Astrocyte of the spinal cord (primary cell): ENCODE measurements around the gene AGBL5.

Experiments
- DNase-seq: peaks from one replicate; pipeline ENCODE4 v3.0.0; 2011; ENCODE audit warnings: low read depth, low spot score
- H3K4me3 ChIP-seq: 2 replicates; pipeline ENCODE4 v1.5.1; 2011; ENCODE audit warnings: low read depth, mild to moderate bottlenecking, low read length, moderate library complexity
- in situ Hi-C: cut with HindIII; loops from 2 replicates; pipeline ENCODE4 v1.10.0; 2017; ENCODE audit warnings: low sequenced_read_pairs
- TF ChIP-seq, protein P1 (sequence below): IDR thresholded peaks from 2 replicates; pipeline ENCODE4 v1.5.1; 2012; ENCODE audit warnings: low read depth, mild to moderate bottlenecking, low read length, inconsistent platforms

AGBL5 gene, protein sequence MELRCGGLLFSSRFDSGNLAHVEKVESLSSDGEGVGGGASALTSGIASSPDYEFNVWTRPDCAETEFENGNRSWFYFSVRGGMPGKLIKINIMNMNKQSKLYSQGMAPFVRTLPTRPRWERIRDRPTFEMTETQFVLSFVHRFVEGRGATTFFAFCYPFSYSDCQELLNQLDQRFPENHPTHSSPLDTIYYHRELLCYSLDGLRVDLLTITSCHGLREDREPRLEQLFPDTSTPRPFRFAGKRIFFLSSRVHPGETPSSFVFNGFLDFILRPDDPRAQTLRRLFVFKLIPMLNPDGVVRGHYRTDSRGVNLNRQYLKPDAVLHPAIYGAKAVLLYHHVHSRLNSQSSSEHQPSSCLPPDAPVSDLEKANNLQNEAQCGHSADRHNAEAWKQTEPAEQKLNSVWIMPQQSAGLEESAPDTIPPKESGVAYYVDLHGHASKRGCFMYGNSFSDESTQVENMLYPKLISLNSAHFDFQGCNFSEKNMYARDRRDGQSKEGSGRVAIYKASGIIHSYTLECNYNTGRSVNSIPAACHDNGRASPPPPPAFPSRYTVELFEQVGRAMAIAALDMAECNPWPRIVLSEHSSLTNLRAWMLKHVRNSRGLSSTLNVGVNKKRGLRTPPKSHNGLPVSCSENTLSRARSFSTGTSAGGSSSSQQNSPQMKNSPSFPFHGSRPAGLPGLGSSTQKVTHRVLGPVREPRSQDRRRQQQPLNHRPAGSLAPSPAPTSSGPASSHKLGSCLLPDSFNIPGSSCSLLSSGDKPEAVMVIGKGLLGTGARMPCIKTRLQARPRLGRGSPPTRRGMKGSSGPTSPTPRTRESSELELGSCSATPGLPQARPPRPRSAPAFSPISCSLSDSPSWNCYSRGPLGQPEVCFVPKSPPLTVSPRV

DNA sequence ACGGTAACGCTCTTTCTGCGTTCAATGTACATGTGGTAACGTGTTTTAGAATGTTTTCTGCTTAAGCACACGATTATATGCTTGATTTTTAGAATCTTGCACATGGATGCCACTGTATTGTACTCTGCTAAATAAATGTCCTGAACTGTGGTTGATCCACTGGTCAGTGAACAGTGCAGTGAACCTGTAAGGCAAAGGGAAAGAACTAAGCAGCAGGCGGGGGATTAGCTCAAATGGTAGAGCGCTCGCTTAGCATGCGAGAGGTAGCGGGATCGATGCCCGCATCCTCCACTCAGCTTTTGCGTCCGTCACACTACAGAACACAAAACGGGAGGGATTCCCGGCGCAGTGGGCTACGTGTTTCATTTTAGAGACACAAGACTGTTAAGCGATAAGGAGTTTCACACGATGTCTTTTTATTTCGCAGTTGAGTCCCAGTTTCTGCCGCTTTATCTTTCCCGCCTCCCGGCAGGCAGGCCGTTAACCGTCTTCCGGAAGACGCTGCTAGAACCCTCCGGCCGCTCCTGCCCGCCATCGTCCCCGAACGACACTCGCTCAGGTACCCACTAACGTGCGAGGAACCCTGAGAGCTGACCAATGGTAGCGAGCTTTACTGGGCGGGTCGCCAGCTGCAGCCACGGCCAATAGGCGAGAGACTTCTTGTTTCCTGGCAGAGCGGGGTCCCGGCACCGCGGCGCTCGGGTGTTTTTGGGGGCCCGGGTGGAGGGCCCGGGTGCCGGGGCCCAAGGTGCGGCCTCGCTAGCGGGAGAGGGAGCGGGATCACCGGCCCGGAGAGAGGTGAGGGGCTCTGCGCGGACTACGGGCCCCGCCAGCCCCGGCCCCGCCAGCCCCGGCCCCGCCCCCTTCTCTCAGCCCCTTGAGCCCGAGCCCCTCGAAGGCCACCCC, at the start of gene AGBL5:
Gene AGBL5, plus strand, starts transcription at position 673 of the 906 bp plus-strand sequence. CDS start 1,291 bp downstream, outside the sequence.
- in situ Hi-C loops: no loop called here
- peak; percentile 94 for DNase-seq
- TF ChIP-seq, protein P1, sequence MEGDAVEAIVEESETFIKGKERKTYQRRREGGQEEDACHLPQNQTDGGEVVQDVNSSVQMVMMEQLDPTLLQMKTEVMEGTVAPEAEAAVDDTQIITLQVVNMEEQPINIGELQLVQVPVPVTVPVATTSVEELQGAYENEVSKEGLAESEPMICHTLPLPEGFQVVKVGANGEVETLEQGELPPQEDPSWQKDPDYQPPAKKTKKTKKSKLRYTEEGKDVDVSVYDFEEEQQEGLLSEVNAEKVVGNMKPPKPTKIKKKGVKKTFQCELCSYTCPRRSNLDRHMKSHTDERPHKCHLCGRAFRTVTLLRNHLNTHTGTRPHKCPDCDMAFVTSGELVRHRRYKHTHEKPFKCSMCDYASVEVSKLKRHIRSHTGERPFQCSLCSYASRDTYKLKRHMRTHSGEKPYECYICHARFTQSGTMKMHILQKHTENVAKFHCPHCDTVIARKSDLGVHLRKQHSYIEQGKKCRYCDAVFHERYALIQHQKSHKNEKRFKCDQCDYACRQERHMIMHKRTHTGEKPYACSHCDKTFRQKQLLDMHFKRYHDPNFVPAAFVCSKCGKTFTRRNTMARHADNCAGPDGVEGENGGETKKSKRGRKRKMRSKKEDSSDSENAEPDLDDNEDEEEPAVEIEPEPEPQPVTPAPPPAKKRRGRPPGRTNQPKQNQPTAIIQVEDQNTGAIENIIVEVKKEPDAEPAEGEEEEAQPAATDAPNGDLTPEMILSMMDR: no peak
- peak within 1 kb of the TSS; percentile 91 for H3K4me3 ChIP-seq

DNA sequence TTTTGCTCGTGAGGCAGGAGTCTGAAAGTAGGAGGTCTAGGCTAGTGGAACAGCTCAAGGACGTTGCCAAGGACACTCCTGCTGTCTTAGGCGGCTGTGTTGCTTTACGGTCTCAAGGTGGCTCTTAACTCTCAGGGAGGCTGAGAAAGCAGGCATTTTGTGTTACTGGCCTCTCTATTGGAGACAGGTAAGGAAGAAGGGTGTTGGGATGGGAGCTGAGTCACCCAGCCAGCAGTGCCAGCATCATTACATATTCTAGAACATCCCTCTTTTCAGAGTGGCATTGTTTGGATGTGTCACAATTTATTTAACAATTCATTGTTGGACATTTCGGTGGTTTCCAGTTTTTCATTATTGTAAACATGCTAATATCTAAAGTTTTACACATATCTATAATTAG, 49.5 kb upstream of the AGBL5 start:
- DNase-seq: no peak
- in situ Hi-C loops: no loop called here
- no peak overlapping the region for H3K4me3 ChIP-seq
- TF ChIP-seq, protein P1: no peak

GRCh38 chr2:27003007-27003406, 48.5 kb upstream of the AGBL5 start:
- in situ Hi-C loops: no loop called here
- no peak for DNase-seq
- H3K4me3 ChIP-seq: no peak overlapping the region
- TF ChIP-seq, protein P1: no peak

- TF ChIP-seq, protein P1: no peak
- peak; percentile 38 for DNase-seq
- H3K4me3 ChIP-seq: no peak overlapping the region
- in situ Hi-C loops: no loop called here
Measured at GRCh38 chr2:27003857-27004256, 47.6 kb upstream of the AGBL5 start.

GRCh38 chr2:27006602-27007415, 44.7 kb upstream of the AGBL5 start:
- no peak overlapping the region for H3K4me3 ChIP-seq
- in situ Hi-C loops: no loop called here
- no peak for DNase-seq
- TF ChIP-seq, protein P1: no peak
